SK-N-SH treated with all-trans-retinoic acid at 6 μM for 48 hours (cell line): Measurements from ENCODE around the gene RELT.

ENCODE experiments used
- PATZ1 ChIP-seq: fragments of 250-450 bp; sonication (Bioruptor Pico); IDR thresholded peaks from 2 replicates; pipeline ENCODE4 v1.8.0; 2020; ENCODE audit warnings: mild to moderate bottlenecking, moderate library complexity, borderline replicate concordance
- ZFP3 ChIP-seq: fragments of 250-450 bp; sonication (Bioruptor Pico); IDR thresholded peaks from 2 replicates; pipeline ENCODE4 v1.5.0; 2020; ENCODE audit warnings: mild to moderate bottlenecking, moderate library complexity

GRCh38 chr11:73391665-73392064 is 15.5 kb downstream of the RELT start:
- no peak for TF ChIP-seq PATZ1 (CRISPR knock-in tag)
- no peak for TF ChIP-seq ZFP3
